Measurements from ENCODE around the gene MYBPH.

- no peak for TF ChIP-seq CTCF (IDR thresholded peaks at IDR 0.05; ENCODE audit: low read length)
- no peak for TF ChIP-seq EZH2 (optimal IDR thresholded peaks at IDR 0.05; ENCODE audit: low read depth, low read length)
- no peak for TF ChIP-seq EZH2phosphoT487 (IDR thresholded peaks at IDR 0.05; ENCODE audit: low read length)
Observed at GRCh38 chr1:203171341-203172183, 4.1 kb downstream of the MYBPH start.

Data from MM.1S (cell line).